ENCODE data around the gene SNX4.

DNA sequence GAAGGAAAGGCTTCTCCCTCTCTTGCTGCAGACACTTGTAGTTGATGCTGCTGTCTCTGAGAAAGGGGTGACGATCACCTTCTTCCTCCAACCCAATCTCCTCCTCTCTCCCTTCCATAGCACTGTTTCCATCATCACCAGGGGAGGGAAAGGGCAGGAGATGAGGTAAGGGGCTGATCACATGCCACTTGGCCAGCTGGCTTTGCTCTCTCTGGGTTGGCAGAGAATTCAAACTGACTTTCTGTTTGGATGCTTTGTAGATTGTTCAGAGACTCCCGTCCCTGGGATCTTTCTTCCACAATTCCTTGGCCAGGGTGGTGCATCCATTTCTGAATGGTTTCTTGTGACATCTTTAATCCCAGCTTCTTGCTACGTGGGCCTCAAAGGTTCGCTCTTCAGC, 101.7 kb downstream of the SNX4 start:
- TF ChIP-seq, protein P1, sequence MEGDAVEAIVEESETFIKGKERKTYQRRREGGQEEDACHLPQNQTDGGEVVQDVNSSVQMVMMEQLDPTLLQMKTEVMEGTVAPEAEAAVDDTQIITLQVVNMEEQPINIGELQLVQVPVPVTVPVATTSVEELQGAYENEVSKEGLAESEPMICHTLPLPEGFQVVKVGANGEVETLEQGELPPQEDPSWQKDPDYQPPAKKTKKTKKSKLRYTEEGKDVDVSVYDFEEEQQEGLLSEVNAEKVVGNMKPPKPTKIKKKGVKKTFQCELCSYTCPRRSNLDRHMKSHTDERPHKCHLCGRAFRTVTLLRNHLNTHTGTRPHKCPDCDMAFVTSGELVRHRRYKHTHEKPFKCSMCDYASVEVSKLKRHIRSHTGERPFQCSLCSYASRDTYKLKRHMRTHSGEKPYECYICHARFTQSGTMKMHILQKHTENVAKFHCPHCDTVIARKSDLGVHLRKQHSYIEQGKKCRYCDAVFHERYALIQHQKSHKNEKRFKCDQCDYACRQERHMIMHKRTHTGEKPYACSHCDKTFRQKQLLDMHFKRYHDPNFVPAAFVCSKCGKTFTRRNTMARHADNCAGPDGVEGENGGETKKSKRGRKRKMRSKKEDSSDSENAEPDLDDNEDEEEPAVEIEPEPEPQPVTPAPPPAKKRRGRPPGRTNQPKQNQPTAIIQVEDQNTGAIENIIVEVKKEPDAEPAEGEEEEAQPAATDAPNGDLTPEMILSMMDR (IDR thresholded peaks at IDR 0.05): no peak
- TF ChIP-seq POLR2A (IDR thresholded peaks at IDR 0.05; ENCODE audit: low read length) (no peak), EP300 (IDR thresholded peaks at IDR 0.05) (no peak)
- TF ChIP-seq, protein P2, sequence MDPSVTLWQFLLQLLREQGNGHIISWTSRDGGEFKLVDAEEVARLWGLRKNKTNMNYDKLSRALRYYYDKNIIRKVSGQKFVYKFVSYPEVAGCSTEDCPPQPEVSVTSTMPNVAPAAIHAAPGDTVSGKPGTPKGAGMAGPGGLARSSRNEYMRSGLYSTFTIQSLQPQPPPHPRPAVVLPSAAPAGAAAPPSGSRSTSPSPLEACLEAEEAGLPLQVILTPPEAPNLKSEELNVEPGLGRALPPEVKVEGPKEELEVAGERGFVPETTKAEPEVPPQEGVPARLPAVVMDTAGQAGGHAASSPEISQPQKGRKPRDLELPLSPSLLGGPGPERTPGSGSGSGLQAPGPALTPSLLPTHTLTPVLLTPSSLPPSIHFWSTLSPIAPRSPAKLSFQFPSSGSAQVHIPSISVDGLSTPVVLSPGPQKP (IDR thresholded peaks at IDR 0.05; ENCODE audit: low read depth, low read length): no peak

All from A549 (cell line).